Endothelial cell (in vitro differentiated cells): ENCODE measurements around the gene U2SURP. TPM values are rescaled to one million over a fixed set of nuclear protein-coding genes. Genes with fewer than 3 reads are reported as not detected.
"Not testable (repeated sequence)": the region's sequence is repeated elsewhere in the genome, so short reads cannot be mapped to it uniquely, and the experiment has no call there.

Experiments
- DNase-seq: peaks from one replicate; pipeline ENCODE4 v3.0.0; 2021; ENCODE audit warnings: low spot score
- H3K27ac Mint-ChIP-seq: one replicate; pipeline ENCODE4 v1.8.0; 2021; ENCODE audit warnings: mixed read lengths, inconsistent platforms; ENCODE audit not compliant: unreplicated experiment
- H3K27me3 Mint-ChIP-seq: one replicate; pipeline ENCODE4 v1.8.0; 2021; ENCODE audit warnings: mild to moderate bottlenecking, moderate library complexity, mixed read lengths, inconsistent platforms; ENCODE audit not compliant: unreplicated experiment
- H3K36me3 Mint-ChIP-seq: one replicate; pipeline ENCODE4 v1.8.0; 2021; ENCODE audit warnings: mild to moderate bottlenecking, low read depth, mixed read lengths, inconsistent platforms; ENCODE audit not compliant: unreplicated experiment
- H3K4me1 Mint-ChIP-seq: one replicate; pipeline ENCODE4 v1.8.0; 2021; ENCODE audit warnings: mild to moderate bottlenecking, mixed read lengths, inconsistent platforms; ENCODE audit not compliant: unreplicated experiment
- H3K4me3 Mint-ChIP-seq: one replicate; pipeline ENCODE4 v1.8.0; 2021; ENCODE audit warnings: mild to moderate bottlenecking, mixed read lengths, inconsistent platforms; ENCODE audit not compliant: unreplicated experiment
- H3K9me3 Mint-ChIP-seq: one replicate; pipeline ENCODE4 v1.8.0; 2021; ENCODE audit warnings: mixed read lengths, inconsistent platforms; ENCODE audit not compliant: unreplicated experiment
- CTCF ChIP-seq: fragments of 200-600 bp; sonication (generic); IDR thresholded peaks from one replicate; pipeline ENCODE4 v1.5.0; 2021; ENCODE audit warnings: antibody characterized with exemption; ENCODE audit not compliant: unreplicated experiment
- total RNA-seq: library from RNA; stranded (reverse); fragmentation: NEBNext Ultra II Directional; extraction: Animal tissue kit (Norgen Biotek cat#: 25700); gene quantifications from one replicate; pipeline ENCODE4 v1.2.1, GENCODE V29; 2021; ENCODE audit not compliant: unreplicated experiment

Gene U2SURP
- total RNA-seq, 1 donor from 2014 or later = 86.1 TPM

GRCh38 chr3:143031327-143031726 is 30.0 kb downstream of the U2SURP start:
- TF ChIP-seq CTCF = no peak
- Mint-ChIP-seq H3K27me3 (no peaks in the 10 kb centered on the region), H3K4me3 (no peak overlapping the region), H3K4me1 (no peaks in the 10 kb centered on the region), H3K36me3 (peaks cover 11% of the 10 kb centered on the region), H3K27ac (no peak overlapping the region), H3K9me3 (no peaks in the 10 kb centered on the region)
- DNase-seq = no peak

GRCh38 chr3:143031796-143032387 is 30.5 kb downstream of the U2SURP start:
- not testable (repeated sequence) for DNase-seq, H3K4me3 Mint-ChIP-seq, H3K9me3 Mint-ChIP-seq, H3K4me1 Mint-ChIP-seq, H3K27me3 Mint-ChIP-seq, H3K27ac Mint-ChIP-seq
- peaks cover 11% of the 10 kb centered on the region for H3K36me3 Mint-ChIP-seq

- peak overlapping the region; percentile 90 for H3K27ac Mint-ChIP-seq
- H3K27me3 Mint-ChIP-seq = no peaks in the 10 kb centered on the region
- TF ChIP-seq CTCF = no peak
- H3K4me3 Mint-ChIP-seq = no peak overlapping the region
- H3K4me1 Mint-ChIP-seq = no peaks in the 10 kb centered on the region
- no peak for DNase-seq
- H3K36me3 Mint-ChIP-seq = peaks cover 4% of the 10 kb centered on the region
- H3K9me3 Mint-ChIP-seq = no peaks in the 10 kb centered on the region
These were observed 34.3 kb downstream of the U2SURP start for GRCh38 chr3:143035466-143036211.

- Mint-ChIP-seq H3K36me3 (no peaks in the 10 kb centered on the region), H3K4me1 (no peaks in the 10 kb centered on the region), H3K4me3 (no peak overlapping the region), H3K27ac (no peak overlapping the region), H3K27me3 (no peaks in the 10 kb centered on the region), H3K9me3 (no peaks in the 10 kb centered on the region)
- no peak for DNase-seq
- no peak for TF ChIP-seq CTCF
These were observed 35.2 kb downstream of the U2SURP start for GRCh38 chr3:143036557-143036956.

- peak; percentile 22 for TF ChIP-seq CTCF
- H3K36me3 Mint-ChIP-seq = peaks cover 3% of the 10 kb centered on the region
- DNase-seq = no peak
- H3K27ac Mint-ChIP-seq = no peak overlapping the region
- no peaks in the 10 kb centered on the region for H3K27me3 Mint-ChIP-seq
- no peaks in the 10 kb centered on the region for H3K4me1 Mint-ChIP-seq
- no peaks in the 10 kb centered on the region for H3K9me3 Mint-ChIP-seq
- H3K4me3 Mint-ChIP-seq = no peak overlapping the region
These were observed 36.5 kb downstream of the U2SURP start for GRCh38 chr3:143037867-143038266.
